IMR-90 (cell line): ENCODE measurements around the gene MTLN. TPM values are rescaled to one million over a fixed set of nuclear protein-coding genes. Genes with fewer than 3 reads are reported as not detected.

Source experiments
- ATAC-seq: fragments of 200-7000 bp; cut with Tn5 transposase; 2 replicates; pipeline ENCODE4 v1.9.1; 2020; ENCODE audit warnings: low read depth, mild to moderate bottlenecking, moderate library complexity
- BruUV-seq: library from RNA; stranded (reverse); fragments of 400-500 nt; replicated peaks from 2 replicates; lab custom pipeline; 2021; lab: Mats Ljungman, UMichigan
- CTCF ChIA-PET: fragments of 300-600 bp; formaldehyde crosslinking; extraction: SDS; loops from one replicate; lab custom pipeline; 2021; ENCODE audit warnings: antibody characterized with exemption; lab: Yijun Ruan, JAX
- POLR2A ChIA-PET: fragments of 300-600 bp; sonication (Branson Sonifier 250); formaldehyde crosslinking; loops from one replicate; lab custom pipeline; 2022; ENCODE audit warnings: antibody characterized with exemption; ENCODE audit not compliant: unreplicated experiment; lab: Charles Lee
- DNase-seq: peaks from one replicate; pipeline ENCODE4 v3.0.0; 2013
- H2AFZ ChIP-seq: replicated peaks from 2 replicates; pipeline ENCODE3; 2013; ENCODE audit warnings: low read length, mild to moderate bottlenecking; ENCODE audit not compliant: poor library complexity
- H2AK5ac ChIP-seq: 2 replicates; pipeline ENCODE4 v1.6.1; 2013; ENCODE audit warnings: low read depth, low read length, inconsistent platforms
- H2AK9ac ChIP-seq: replicated peaks from 2 replicates; pipeline ENCODE3; 2013; ENCODE audit warnings: mild to moderate bottlenecking, low read depth, low read length, moderate library complexity; ENCODE audit not compliant: poor library complexity
- H2BK120ac ChIP-seq: 2 replicates; pipeline ENCODE4 v1.6.1; 2013; ENCODE audit warnings: low read depth, low read length, inconsistent platforms
- H2BK15ac ChIP-seq: 3 replicates; pipeline ENCODE4 v1.6.1; 2013; ENCODE audit warnings: low read depth, low read length, inconsistent platforms
- H2BK20ac ChIP-seq: 2 replicates; pipeline ENCODE4 v1.6.1; 2013; ENCODE audit warnings: low read depth, mild to moderate bottlenecking, inconsistent platforms, low read length, moderate library complexity
- H2BK5ac ChIP-seq: 2 replicates; pipeline ENCODE4 v1.6.1; 2013; ENCODE audit warnings: mild to moderate bottlenecking, low read depth, low read length, inconsistent platforms; ENCODE audit not compliant: poor library complexity, severe bottlenecking
- H3K14ac ChIP-seq: replicated peaks from 2 replicates; pipeline ENCODE4 v1.6.1; 2013; ENCODE audit warnings: low read depth, low read length, inconsistent platforms
- H3K18ac ChIP-seq: 2 replicates; pipeline ENCODE4 v1.6.1; 2013; ENCODE audit warnings: low read depth, low read length, control low read depth
- H3K23ac ChIP-seq: 2 replicates; pipeline ENCODE4 v1.6.1; 2013; ENCODE audit warnings: low read depth, low read length, inconsistent platforms
- H3K27ac ChIP-seq: 2 replicates; pipeline ENCODE4 v1.5.1; 2013; ENCODE audit warnings: mild to moderate bottlenecking, control low read depth, low read length; ENCODE audit not compliant: insufficient read depth
- H3K27me3 ChIP-seq: 2 replicates; pipeline ENCODE4 v1.6.1; 2013; ENCODE audit warnings: low read length; ENCODE audit not compliant: control insufficient read depth, insufficient read depth
- H3K36me3 ChIP-seq: 2 replicates; pipeline ENCODE4 v1.6.1; 2013; ENCODE audit warnings: low read length, mixed read lengths; ENCODE audit not compliant: control insufficient read depth, insufficient read depth
- H3K4ac ChIP-seq: 2 replicates; pipeline ENCODE4 v1.6.1; 2013; ENCODE audit warnings: low read depth, low read length, inconsistent platforms
- H3K4me1 ChIP-seq: 2 replicates; pipeline ENCODE4 v1.6.1; 2013; ENCODE audit warnings: low read length, mixed read lengths; ENCODE audit not compliant: control insufficient read depth, insufficient read depth
- H3K4me2 ChIP-seq: 2 replicates; pipeline ENCODE4 v1.6.1; 2013; ENCODE audit warnings: low read depth, mild to moderate bottlenecking, control low read depth, low read length, moderate library complexity
- H3K4me3 ChIP-seq: 2 replicates; pipeline ENCODE4 v1.5.1; 2013; ENCODE audit warnings: low read depth, mild to moderate bottlenecking, control low read depth, low read length, moderate library complexity; ENCODE audit not compliant: insufficient read depth
- H3K56ac ChIP-seq: 2 replicates; pipeline ENCODE4 v1.6.1; 2013; ENCODE audit warnings: low read length, inconsistent platforms; ENCODE audit not compliant: insufficient read depth; ENCODE audit errors: extremely low read depth
- H3K79me1 ChIP-seq, 2 experiments: 2 replicates each; pipeline ENCODE4 v1.6.1; 2013; ENCODE audit warnings: low read length in 2 of 2, inconsistent platforms in 1 of 2, low read depth in 1 of 2
- H3K9ac ChIP-seq: 2 replicates; pipeline ENCODE4 v1.6.1; 2013; ENCODE audit warnings: low read depth, low read length, control low read depth
- H3K9me1 ChIP-seq: 2 replicates; pipeline ENCODE4 v1.6.1; 2013; ENCODE audit warnings: low read length, inconsistent platforms; ENCODE audit not compliant: insufficient read depth
- H3K9me3 ChIP-seq: 2 replicates; pipeline ENCODE4 v1.6.1; 2013; ENCODE audit warnings: low read length; ENCODE audit not compliant: control insufficient read depth, insufficient read depth
- H4K20me1 ChIP-seq: 2 replicates; pipeline ENCODE4 v1.6.1; 2013; ENCODE audit warnings: low read length, inconsistent platforms; ENCODE audit not compliant: insufficient read depth
- H4K5ac ChIP-seq: 2 replicates; pipeline ENCODE4 v1.6.1; 2013; ENCODE audit warnings: mild to moderate bottlenecking, low read depth, low read length, control low read depth
- H4K8ac ChIP-seq, 2 experiments: 2 replicates each; pipeline ENCODE4 v1.6.1; 2013; ENCODE audit warnings: low read depth in 2 of 2, low read length in 2 of 2, control low read depth in 1 of 2, inconsistent platforms in 1 of 2
- H4K91ac ChIP-seq: 2 replicates; pipeline ENCODE4 v1.6.1; 2013; ENCODE audit warnings: low read depth, low read length, inconsistent platforms; ENCODE audit not compliant: insufficient read depth
- CHD1 ChIP-seq: IDR thresholded peaks from 2 replicates; pipeline ENCODE4 v1.6.1; 2012; ENCODE audit warnings: low read depth, low read length, improper control_type of control experiment
- ELK1 ChIP-seq: fragments of 150-350 bp; IDR thresholded peaks from 2 replicates; pipeline ENCODE4 v1.6.1; 2016; ENCODE audit warnings: low read depth, mild to moderate bottlenecking, low read length, moderate library complexity, borderline replicate concordance
- FOS ChIP-seq: fragments of 150-350 bp; IDR thresholded peaks from 2 replicates; pipeline ENCODE4 v1.6.1; 2016; ENCODE audit warnings: low read depth, low read length
- MAFK ChIP-seq: IDR thresholded peaks from 2 replicates; pipeline ENCODE4 v1.6.1; 2012; ENCODE audit warnings: low read depth, low read length, improper control_type of control experiment
- MXI1 ChIP-seq: IDR thresholded peaks from 2 replicates; pipeline ENCODE4 v1.6.1; 2012; ENCODE audit warnings: low read depth, mild to moderate bottlenecking, low read length, moderate library complexity, borderline replicate concordance
- RAD21 ChIP-seq: IDR thresholded peaks from 2 replicates; pipeline ENCODE4 v1.6.1; 2012; ENCODE audit warnings: low read length, improper control_type of control experiment
- RCOR1 ChIP-seq: IDR thresholded peaks from 2 replicates; pipeline ENCODE4 v1.6.1; 2012; ENCODE audit warnings: mild to moderate bottlenecking, low read length, improper control_type of control experiment; ENCODE audit not compliant: insufficient replicate concordance
- RFX5 ChIP-seq: IDR thresholded peaks from 2 replicates; pipeline ENCODE4 v1.8.0; 2012; ENCODE audit warnings: low read depth, mild to moderate bottlenecking, low read length, moderate library complexity
- WGBS, 2 experiments: methylation state at CpG; one replicate each; pipeline versions ENCODE4 v1.1.5 to v1.1.7; 2013; ENCODE audit warnings: missing lambda C conversion rate in 2 of 2; ENCODE audit not compliant: insufficient read length in 1 of 2; ENCODE audit errors: extremely low coverage in 2 of 2; 5-methylcytosine and 5-hydroxymethylcytosine counted together
- dilution Hi-C: fragments of 300-500 bp; cut with HindIII; formaldehyde crosslinking; loops from one replicate; pipeline ENCODE4 v1.14.3; 2018; ENCODE audit warnings: low sequenced_read_pairs; ENCODE audit not compliant: unreplicated experiment
- in situ Hi-C: fragments of 300-500 bp; cut with MboI; formaldehyde crosslinking; loops from 3 replicates; pipeline ENCODE4 v1.14.3; 2019; ENCODE audit warnings: low sequenced_read_pairs, inconsistent platforms, mixed read lengths
- intact Hi-C: fragments of 100-400 bp; cut with micrococcal nuclease; formaldehyde crosslinking; loops from 2 replicates; pipeline ENCODE4 v1.10.0; 2022
- polyA plus RNA-seq, 3 experiments: library from polyadenylated mRNA; depleted of rRNA; stranded (reverse); fragments of >200 nt; gene quantifications; 2 replicates each; pipeline ENCODE4 v1.2.3, GENCODE V29; 2012; ENCODE audit warnings: low replicate concordance in 1 of 3
- total RNA-seq: library from RNA; depleted of rRNA; stranded (reverse); fragments of >200 nt; gene quantifications from 2 replicates; pipeline ENCODE4 v1.2.3, GENCODE V29; 2012
- TF ChIP-seq, protein P1 (sequence below): conservative IDR thresholded peaks from 2 replicates; pipeline ENCODE4 v1.5.1; 2012; ENCODE audit warnings: mild to moderate bottlenecking, low read depth, low read length, improper control_type of control experiment

The MTLN gene
- total and polyA plus RNA-seq, 2 of the 4 experiments (the other 2 are of a cell fraction) = 13.5 to 14.5 TPM

DNA sequence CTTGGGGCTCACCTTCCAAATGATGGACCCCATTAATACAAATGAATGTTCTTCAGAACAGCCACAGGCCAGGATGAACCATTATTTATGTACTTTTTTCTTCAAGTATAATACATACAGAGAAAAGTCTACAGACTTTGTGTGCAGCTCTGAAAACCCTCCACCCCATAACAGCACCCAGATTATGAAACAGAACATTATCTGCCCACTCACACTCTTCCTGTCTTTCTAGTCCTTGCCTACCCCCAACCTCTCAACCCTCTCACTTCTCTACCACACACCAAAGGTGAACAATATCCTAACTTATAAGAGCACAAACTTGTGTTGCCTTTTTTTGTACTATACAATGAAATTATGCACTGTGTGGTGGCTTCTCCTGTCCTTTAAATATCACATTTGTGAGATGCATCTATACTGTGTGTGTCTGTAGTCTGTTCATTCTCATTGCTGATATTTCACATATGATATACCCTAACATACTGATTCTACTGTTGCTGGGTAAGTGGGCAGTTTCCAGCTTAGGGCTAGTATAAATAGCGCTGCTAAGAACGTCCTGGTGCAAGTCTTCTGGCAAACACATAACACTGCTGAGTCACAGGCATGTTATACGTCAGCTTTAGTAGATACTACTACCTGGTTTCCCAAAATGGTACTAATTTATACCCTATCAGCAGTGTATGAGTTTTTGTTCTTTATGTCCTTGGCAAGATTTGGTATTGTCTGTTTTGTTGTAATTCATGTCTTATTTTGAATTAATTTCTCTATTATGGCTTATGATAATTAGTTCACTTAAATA is 6.5 kb downstream of the MTLN start:
- Histone ChIP-seq H3K9me1 (peaks cover 8% of the 10 kb centered on the region), H3K27ac (no peak overlapping the region), H2AK5ac (no peak overlapping the region), H4K8ac (peak overlapping the region; percentile 94 to 100), H3K36me3 (peaks cover 2% of the 10 kb centered on the region), H4K91ac (no peak overlapping the region), H4K20me1 (no peaks in the 10 kb centered on the region), H2BK120ac (no peak overlapping the region), H3K9ac (no peak overlapping the region), H2BK15ac (no peak overlapping the region), H3K4me1 (0 out of 2 replicates have a peak, but pooled peaks cover 2% of the 10 kb centered on the region), H3K23ac (no peak overlapping the region), H2BK20ac (no peak overlapping the region), H3K9me3 (no peaks in the 10 kb centered on the region), H3K4me3 (no peak overlapping the region), H3K4ac (no peak overlapping the region), H3K27me3 (no peaks in the 10 kb centered on the region), H3K14ac (no peak overlapping the region), H2AK9ac (no peak overlapping the region), H3K79me1 (peaks cover 1 to 14% of the 10 kb centered on the region in 2 experiments; a peak in 3 of 4 replicates), H2AFZ (no peak overlapping the region), H4K5ac (peak overlapping the region; percentile 68; the same call in 1 of the 2 replicates), H2BK5ac (no peak overlapping the region), H3K18ac (no peak overlapping the region), H3K4me2 (no peak overlapping the region), H3K56ac (no peak overlapping the region)
- BruUV-seq = no TSS peak
- in situ Hi-C loops = no loop called here
- TF ChIP-seq, protein P1, sequence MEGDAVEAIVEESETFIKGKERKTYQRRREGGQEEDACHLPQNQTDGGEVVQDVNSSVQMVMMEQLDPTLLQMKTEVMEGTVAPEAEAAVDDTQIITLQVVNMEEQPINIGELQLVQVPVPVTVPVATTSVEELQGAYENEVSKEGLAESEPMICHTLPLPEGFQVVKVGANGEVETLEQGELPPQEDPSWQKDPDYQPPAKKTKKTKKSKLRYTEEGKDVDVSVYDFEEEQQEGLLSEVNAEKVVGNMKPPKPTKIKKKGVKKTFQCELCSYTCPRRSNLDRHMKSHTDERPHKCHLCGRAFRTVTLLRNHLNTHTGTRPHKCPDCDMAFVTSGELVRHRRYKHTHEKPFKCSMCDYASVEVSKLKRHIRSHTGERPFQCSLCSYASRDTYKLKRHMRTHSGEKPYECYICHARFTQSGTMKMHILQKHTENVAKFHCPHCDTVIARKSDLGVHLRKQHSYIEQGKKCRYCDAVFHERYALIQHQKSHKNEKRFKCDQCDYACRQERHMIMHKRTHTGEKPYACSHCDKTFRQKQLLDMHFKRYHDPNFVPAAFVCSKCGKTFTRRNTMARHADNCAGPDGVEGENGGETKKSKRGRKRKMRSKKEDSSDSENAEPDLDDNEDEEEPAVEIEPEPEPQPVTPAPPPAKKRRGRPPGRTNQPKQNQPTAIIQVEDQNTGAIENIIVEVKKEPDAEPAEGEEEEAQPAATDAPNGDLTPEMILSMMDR = no peak
- no peak for TF ChIP-seq MXI1
- TF ChIP-seq CHD1 = no peak
- no peak for TF ChIP-seq RCOR1
- no peak for TF ChIP-seq RAD21
- no peak for TF ChIP-seq ELK1
- no peak for TF ChIP-seq FOS
- TF ChIP-seq MAFK = no peak
- no peak for TF ChIP-seq RFX5
- POLR2A ChIA-PET = no interaction called here
- no CpG with 5 or more reads among the region's 3 CpGs for WGBS, 2 experiments
- CTCF ChIA-PET = no interaction called here
- ATAC-seq = no peak
- intact Hi-C loops = no loop called here
- dilution Hi-C loops = no loop called here
- peak; percentile 34 for DNase-seq
